Aorta (tissue), 5 donors: Measurements from ENCODE around the gene SLC31A2. TPM values are rescaled to one million over a fixed set of nuclear protein-coding genes. Genes with fewer than 3 reads are reported as not detected.
A peak's percentile ranks its signal among the peaks of the same experiment; 100 is the strongest.
"Not testable (repeated sequence)": the region's sequence is repeated elsewhere in the genome, so short reads cannot be mapped to it uniquely, and the experiment has no call there.

ENCODE experiments used
- ATAC-seq: fragments of 200-7000 bp; cut with Tn5 transposase; one replicate; pipeline ENCODE4 v1.9.1; 2022; ENCODE audit warnings: moderate library complexity; ENCODE audit not compliant: low FRiP score
- DNase-seq, 2 donors: peaks; one replicate each; pipeline ENCODE4 v3.0.0-alpha.2; 2020
- H3K27ac ChIP-seq, 2 donors: one replicate each; pipeline ENCODE4 v1.5.1; 2013; ENCODE audit warnings: low read length in 2 of 2, mild to moderate bottlenecking in 2 of 2, moderate library complexity in 2 of 2, control low read depth in 1 of 2, inconsistent platforms in 1 of 2, low read depth in 1 of 2
- H3K27me3 ChIP-seq, 2 donors: one replicate each; pipeline ENCODE4 v1.6.1; 2013; ENCODE audit warnings: control low read depth in 1 of 2, low read length in 1 of 2, mild to moderate bottlenecking in 1 of 2, moderate library complexity in 1 of 2; ENCODE audit not compliant: insufficient read depth in 2 of 2, control insufficient read depth in 1 of 2
- H3K36me3 ChIP-seq, 2 donors: one replicate each; pipeline ENCODE4 v1.6.1; 2013; ENCODE audit warnings: control low read depth in 1 of 2, low read length in 1 of 2, mild to moderate bottlenecking in 1 of 2; ENCODE audit not compliant: insufficient read depth in 2 of 2, control insufficient read depth in 1 of 2
- H3K4me1 ChIP-seq, 2 donors: one replicate each; pipeline ENCODE4 v1.6.1; 2013; ENCODE audit warnings: low read length in 2 of 2, control low read depth in 1 of 2, mild to moderate bottlenecking in 1 of 2, moderate library complexity in 1 of 2; ENCODE audit not compliant: insufficient read depth in 2 of 2, control insufficient read depth in 1 of 2
- H3K4me3 ChIP-seq, 2 donors: one replicate each; pipeline ENCODE4 v1.5.1; 2013; ENCODE audit warnings: low read length in 2 of 2, control low read depth in 1 of 2, mild to moderate bottlenecking in 1 of 2
- H3K9me3 ChIP-seq: one replicate; pipeline ENCODE4 v1.6.1; 2013; ENCODE audit warnings: mild to moderate bottlenecking, low read length; ENCODE audit not compliant: control insufficient read depth
- WGBS, 2 donors: extraction: QIAGEN DNeasy Blood & Tissue Kit; methylation state at CpG; one replicate each; pipeline ENCODE4 v1.1.7; 2013; 5-methylcytosine and 5-hydroxymethylcytosine counted together
- intact Hi-C, 2 donors: fragments of 100-400 bp; cut with DNase I; formaldehyde crosslinking; loops; one replicate each; pipeline versions ENCODE4 v1.14.2 to v1.15.0; 2022
- polyA plus RNA-seq, 2 donors: library from polyadenylated mRNA; stranded (reverse); fragments of 200-250 nt; gene quantifications; one replicate each; pipeline ENCODE4 v1.2.3, GENCODE V29; 2013
- total RNA-seq, 2 donors: library from RNA; stranded (reverse); fragmentation: NEBNext Ultra II Directional; extraction: Animal tissue kit (Norgen Biotek cat#: 25700); gene quantifications; one replicate each; pipeline ENCODE4 v1.2.1, GENCODE V29; 2021
- donor health status: healthy with polysubstance abuse.
- donor health status: Bipolar disorder and iron deficiency.
- donor health status: DM: no; HTN: no; CAD: no.
- donor health status: DM: no; HTN: no; CAD: no.
- donor health status: DM: yes; HTN: yes; CAD: no.

SLC31A2 gene
- total and polyA plus RNA-seq, 4 donors, result 3.1 to 14.0 (median 12.1) TPM

DNA sequence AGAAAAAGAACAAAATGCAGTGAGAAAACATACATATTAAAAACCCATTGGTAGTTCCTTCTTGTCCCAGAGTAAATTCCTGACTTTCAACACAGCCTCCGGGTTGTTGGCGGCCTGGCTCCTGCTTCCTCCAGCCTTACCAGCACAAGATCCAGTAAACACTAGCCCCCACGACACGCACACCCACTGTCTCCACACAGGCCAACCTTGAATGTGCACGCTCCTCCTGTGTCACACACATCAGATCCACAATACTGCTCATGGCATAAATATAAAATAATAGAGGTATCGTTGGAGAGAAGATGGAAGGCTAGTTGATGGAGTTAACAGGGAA lies 2.5 kb upstream of the SLC31A2 start:
- no peak overlapping the region for H3K27ac ChIP-seq
- no peaks in the 10 kb centered on the region for H3K36me3 ChIP-seq
- no peak overlapping the region for H3K4me3 ChIP-seq
- no peaks in the 10 kb centered on the region for H3K4me1 ChIP-seq
- 91 to 92% methylated on average over 6 of the region's 6 CpGs for WGBS, 2 donors
- no peaks in the 10 kb centered on the region for H3K9me3 ChIP-seq
- DNase-seq (no peak), ATAC-seq (no peak)
- no peaks in the 10 kb centered on the region for H3K27me3 ChIP-seq
- intact Hi-C loops, result loop anchor here in 1 of 2 donors (10.0 kb wide), 1 partner anchor 54 kb away; no protein-coding TSS in a partner anchor

GRCh38 chr9:113148781-113149510 lies 1.9 kb upstream of the SLC31A2 start:
- WGBS, 2 donors, result 85 to 91% methylated on average over 8 of the region's 8 CpGs
- H3K4me1 ChIP-seq, result no peaks in the 10 kb centered on the region
- H3K36me3 ChIP-seq, result no peaks in the 10 kb centered on the region
- no peaks in the 10 kb centered on the region for H3K27me3 ChIP-seq
- H3K27ac ChIP-seq, result no peak overlapping the region
- intact Hi-C loops, result loop anchor here in 1 of 2 donors (10.0 kb wide), 1 partner anchor 54 kb away; no protein-coding TSS in a partner anchor
- DNase-seq (no peak), ATAC-seq (no peak)
- H3K4me3 ChIP-seq, result no peak overlapping the region
- H3K9me3 ChIP-seq, result no peaks in the 10 kb centered on the region

DNA sequence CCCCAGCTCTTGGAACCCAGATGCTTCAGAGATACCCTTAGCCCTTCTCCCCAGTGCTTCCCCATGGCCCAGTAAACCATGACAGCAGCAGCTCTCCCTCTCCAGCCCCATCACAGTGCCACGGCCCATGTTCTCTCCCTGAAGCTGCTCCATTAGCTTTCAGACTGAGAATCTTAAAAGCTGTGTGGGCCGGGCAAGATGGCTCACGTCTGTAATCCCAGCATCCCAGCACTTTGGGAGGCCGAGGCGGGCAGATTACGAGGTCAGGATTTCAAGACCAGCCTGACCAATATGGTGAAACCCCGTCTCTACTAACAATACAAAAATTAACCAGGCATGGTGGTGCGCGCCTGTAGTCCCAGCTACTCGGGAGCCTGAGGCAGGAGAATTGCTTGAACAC lies 1.2 kb upstream of the SLC31A2 start:
- not testable (repeated sequence) for ATAC-seq, H3K4me3 ChIP-seq, DNase-seq, H3K9me3 ChIP-seq, H3K27me3 ChIP-seq, H3K4me1 ChIP-seq, H3K36me3 ChIP-seq, H3K27ac ChIP-seq
- intact Hi-C loops, result loop anchor here in 1 of 2 donors (10.0 kb wide), 1 partner anchor 55 kb away; no protein-coding TSS in a partner anchor
- 94 to 97% methylated on average over 10 of the region's 10 CpGs for WGBS, 2 donors

- ATAC-seq (no peak), DNase-seq (no peak)
- no peak overlapping the region for H3K27ac ChIP-seq
- no peaks in the 10 kb centered on the region for H3K36me3 ChIP-seq
- intact Hi-C loops, result no loop called here
- H3K4me3 ChIP-seq, result peak overlapping the region in 1 of 2 donors; percentile 96
- WGBS, 2 donors, result 75 to 85% methylated on average over 11 of the region's 11 CpGs
- no peaks in the 10 kb centered on the region for H3K9me3 ChIP-seq
- H3K27me3 ChIP-seq, result no peaks in the 10 kb centered on the region
- no peaks in the 10 kb centered on the region for H3K4me1 ChIP-seq
Measured at GRCh38 chr9:113151696-113152630, 1.2 kb downstream of the SLC31A2 start.

DNA sequence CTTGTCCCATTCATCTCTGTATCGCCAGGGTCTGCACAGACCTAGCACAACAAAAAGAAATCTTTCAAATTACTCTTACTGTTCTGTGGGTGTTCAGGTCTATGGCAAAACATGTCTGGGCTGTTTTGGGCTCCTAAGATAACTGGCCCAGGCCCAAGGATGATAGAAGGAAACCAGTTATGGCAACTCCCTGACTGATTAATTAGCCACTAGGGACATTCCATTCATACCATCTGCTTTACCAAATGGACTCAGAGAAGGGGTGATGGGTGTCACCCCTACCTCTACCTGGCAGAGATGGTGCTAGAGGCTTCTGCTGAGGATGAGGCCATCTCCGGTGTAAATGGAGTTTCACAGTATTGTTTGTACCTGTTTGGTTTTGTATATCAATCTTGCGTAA lies 1.9 kb downstream of the SLC31A2 start:
- Histone ChIP-seq H3K27ac (no peak overlapping the region), H3K36me3 (no peaks in the 10 kb centered on the region), H3K9me3 (no peaks in the 10 kb centered on the region), H3K27me3 (no peaks in the 10 kb centered on the region), H3K4me1 (no peaks in the 10 kb centered on the region), H3K4me3 (no peak overlapping the region)
- 96 to 99% methylated on average over 3 of the region's 3 CpGs for WGBS, 2 donors
- intact Hi-C loops, result no loop called here
- ATAC-seq (no peak), DNase-seq (no peak)

GRCh38 chr9:113153599-113153998 lies 2.8 kb downstream of the SLC31A2 start:
- WGBS, 2 donors, result 81 to 84% methylated on average over 6 of the region's 6 CpGs
- H3K27ac ChIP-seq, result no peak overlapping the region
- no peaks in the 10 kb centered on the region for H3K27me3 ChIP-seq
- DNase-seq (no peak), ATAC-seq (no peak)
- no peaks in the 10 kb centered on the region for H3K9me3 ChIP-seq
- intact Hi-C loops, result no loop called here
- peaks cover 0 to 2% of the 10 kb centered on the region in 2 donors for H3K36me3 ChIP-seq
- H3K4me3 ChIP-seq, result no peak overlapping the region
- no peaks in the 10 kb centered on the region for H3K4me1 ChIP-seq

- ATAC-seq (no peak), DNase-seq (no peak)
- Histone ChIP-seq H3K27ac (no peak overlapping the region), H3K4me1 (no peaks in the 10 kb centered on the region), H3K27me3 (no peaks in the 10 kb centered on the region), H3K9me3 (no peaks in the 10 kb centered on the region), H3K36me3 (peaks cover 0 to 2% of the 10 kb centered on the region in 2 donors), H3K4me3 (no peak overlapping the region)
- 79 to 80% methylated on average over 6 of the region's 6 CpGs for WGBS, 2 donors
- intact Hi-C loops, result no loop called here
Measured at GRCh38 chr9:113154471-113154870, 3.7 kb downstream of the SLC31A2 start.

DNA sequence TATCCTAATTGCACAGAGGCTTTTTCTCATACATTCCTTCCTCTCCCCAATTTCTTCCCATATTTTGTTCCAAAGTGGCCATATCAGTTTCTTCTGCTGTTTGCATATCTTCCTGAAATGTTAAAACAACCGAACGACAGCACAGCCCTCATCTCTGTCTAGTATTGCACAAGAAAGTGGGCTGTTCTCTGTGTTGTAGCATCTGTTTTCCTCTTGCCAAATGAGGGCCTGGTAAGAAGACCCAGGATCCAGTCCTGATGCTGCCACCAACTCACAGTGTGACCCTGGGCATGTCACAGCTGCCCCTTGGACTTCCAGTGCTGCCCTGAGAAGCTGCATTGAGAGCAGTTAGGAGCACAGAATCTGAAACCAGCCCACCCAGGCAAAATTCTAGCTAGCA lies 4.1 kb downstream of the SLC31A2 start:
- Histone ChIP-seq H3K4me1 (no peaks in the 10 kb centered on the region), H3K27me3 (no peaks in the 10 kb centered on the region), H3K36me3 (peaks cover 0 to 2% of the 10 kb centered on the region in 2 donors), H3K27ac (no peak overlapping the region), H3K4me3 (no peak overlapping the region), H3K9me3 (no peaks in the 10 kb centered on the region)
- ATAC-seq (no peak), DNase-seq (no peak)
- 64 to 71% methylated on average over 2 of the region's 2 CpGs for WGBS, 2 donors
- intact Hi-C loops, result no loop called here
